MG63 (cell line): ENCODE data around the gene CREG2. TPM values are rescaled to one million over a fixed set of nuclear protein-coding genes. Genes with fewer than 3 reads are reported as not detected.
"Not testable (repeated sequence)": the region's sequence is repeated elsewhere in the genome, so short reads cannot be mapped to it uniquely, and the experiment has no call there.

Source experiments
- DNase-seq: peaks from one replicate; pipeline ENCODE4 v3.0.0-alpha.2; 2020
- H3K27me3 ChIP-seq: fragments of 250-450 bp; sonication (Bioruptor Pico); 2 replicates; pipeline ENCODE4 v1.5.1; 2020; ENCODE audit warnings: mild to moderate bottlenecking, moderate library complexity
- H3K36me3 ChIP-seq: fragments of 250-450 bp; sonication (Bioruptor Pico); 2 replicates; pipeline ENCODE4 v1.5.1; 2020; ENCODE audit warnings: mild to moderate bottlenecking, moderate library complexity
- H3K4me3 ChIP-seq: fragments of 250-450 bp; sonication (Bioruptor Pico); 2 replicates; pipeline ENCODE4 v1.5.1; 2020; ENCODE audit warnings: mild to moderate bottlenecking, moderate library complexity
- H3K9me3 ChIP-seq: fragments of 250-450 bp; sonication (Bioruptor Pico); 2 replicates; pipeline ENCODE4 v1.5.1; 2020; ENCODE audit warnings: mild to moderate bottlenecking, moderate library complexity
- total RNA-seq: library from RNA; depleted of rRNA; stranded (reverse); fragments of >200 nt; shearing (Covaris generic); gene quantifications from 2 replicates; pipeline ENCODE4 v1.2.3, GENCODE V29; 2014; ENCODE audit warnings: low replicate concordance

CREG2 gene
- total RNA-seq, 1 experiment from 2014 or later: not detected

GRCh38 chr2:101341901-101342624, 45.2 kb downstream of the CREG2 start:
- Histone ChIP-seq H3K9me3 (no peaks in the 10 kb centered on the region), H3K27me3 (no peaks in the 10 kb centered on the region), H3K36me3 (no peaks in the 10 kb centered on the region), H3K4me3 (no peak overlapping the region)
- DNase-seq: peak; percentile 61

- no peak for DNase-seq
- Histone ChIP-seq H3K27me3 (no peaks in the 10 kb centered on the region), H3K4me3 (no peak overlapping the region), H3K9me3 (no peaks in the 10 kb centered on the region), H3K36me3 (no peaks in the 10 kb centered on the region)
These were observed 45.9 kb downstream of the CREG2 start for GRCh38 chr2:101341421-101341820.

- H3K36me3 ChIP-seq: no peaks in the 10 kb centered on the region
- H3K4me3 ChIP-seq: no peak overlapping the region
- no peak for DNase-seq
- H3K9me3 ChIP-seq: no peaks in the 10 kb centered on the region
- H3K27me3 ChIP-seq: no peaks in the 10 kb centered on the region
These were observed 47.2 kb downstream of the CREG2 start for GRCh38 chr2:101340141-101340551.

GRCh38 chr2:101339266-101339880, 47.9 kb downstream of the CREG2 start:
- no peak for DNase-seq
- no peaks in the 10 kb centered on the region for H3K9me3 ChIP-seq
- no peaks in the 10 kb centered on the region for H3K36me3 ChIP-seq
- H3K4me3 ChIP-seq: no peak overlapping the region
- no peaks in the 10 kb centered on the region for H3K27me3 ChIP-seq

- Histone ChIP-seq H3K36me3 (no peaks in the 10 kb centered on the region), H3K4me3 (no peak overlapping the region), H3K27me3 (no peaks in the 10 kb centered on the region), H3K9me3 (no peaks in the 10 kb centered on the region)
- no peak for DNase-seq
These were observed 49.4 kb downstream of the CREG2 start for GRCh38 chr2:101337877-101338276.

- no peak for DNase-seq
- H3K4me3 ChIP-seq: no peak overlapping the region
- no peaks in the 10 kb centered on the region for H3K9me3 ChIP-seq
- H3K27me3 ChIP-seq: no peaks in the 10 kb centered on the region
- H3K36me3 ChIP-seq: no peaks in the 10 kb centered on the region
These were observed 54.2 kb downstream of the CREG2 start for GRCh38 chr2:101332885-101333766.

GRCh38 chr2:101331202-101331601, 56.1 kb downstream of the CREG2 start:
- DNase-seq: no peak
- H3K36me3 ChIP-seq: no peaks in the 10 kb centered on the region
- no peak overlapping the region for H3K4me3 ChIP-seq
- no peaks in the 10 kb centered on the region for H3K27me3 ChIP-seq
- H3K9me3 ChIP-seq: no peaks in the 10 kb centered on the region; the same call in 1 of the 2 replicates

- no peak for DNase-seq
- H3K9me3 ChIP-seq: peaks cover 7% of the 10 kb centered on the region
- no peaks in the 10 kb centered on the region for H3K27me3 ChIP-seq
- no peak overlapping the region for H3K4me3 ChIP-seq
- H3K36me3 ChIP-seq: no peaks in the 10 kb centered on the region
These were observed 56.9 kb downstream of the CREG2 start for GRCh38 chr2:101330253-101330933.

- Histone ChIP-seq H3K4me3 (no peak overlapping the region), H3K36me3 (no peaks in the 10 kb centered on the region), H3K27me3 (no peaks in the 10 kb centered on the region), H3K9me3 (peaks cover 13% of the 10 kb centered on the region)
- no peak for DNase-seq
These were observed 58.3 kb downstream of the CREG2 start for GRCh38 chr2:101329026-101329425.

GRCh38 chr2:101328474-101329007, 58.8 kb downstream of the CREG2 start:
- Histone ChIP-seq H3K36me3 (no peaks in the 10 kb centered on the region), H3K9me3 (peaks cover 13% of the 10 kb centered on the region), H3K4me3 (no peak overlapping the region), H3K27me3 (no peaks in the 10 kb centered on the region)
- no peak for DNase-seq

- peaks cover 13% of the 10 kb centered on the region for H3K9me3 ChIP-seq
- no peaks in the 10 kb centered on the region for H3K36me3 ChIP-seq
- no peak overlapping the region for H3K4me3 ChIP-seq
- DNase-seq: no peak
- H3K27me3 ChIP-seq: no peaks in the 10 kb centered on the region
These were observed 59.4 kb downstream of the CREG2 start for GRCh38 chr2:101327863-101328394.

GRCh38 chr2:101325425-101325824, 61.9 kb downstream of the CREG2 start:
- Histone ChIP-seq H3K9me3 (peaks cover 13% of the 10 kb centered on the region), H3K4me3 (no peak overlapping the region), H3K36me3 (no peaks in the 10 kb centered on the region), H3K27me3 (no peaks in the 10 kb centered on the region; the same call in 1 of the 2 replicates)
- DNase-seq: no peak

- not testable (repeated sequence) for DNase-seq, H3K9me3 ChIP-seq, H3K36me3 ChIP-seq, H3K27me3 ChIP-seq, H3K4me3 ChIP-seq
These were observed 70.7 kb downstream of the CREG2 start for GRCh38 chr2:101316568-101316967.

GRCh38 chr2:101311696-101312017, 75.6 kb downstream of the CREG2 start:
- Histone ChIP-seq H3K27me3 (no peaks in the 10 kb centered on the region), H3K4me3 (no peak overlapping the region), H3K36me3 (peaks cover under 1% of the 10 kb centered on the region; the same call in 1 of the 2 replicates), H3K9me3 (no peaks in the 10 kb centered on the region)
- DNase-seq: no peak

- peaks cover 7% of the 10 kb centered on the region for H3K36me3 ChIP-seq
- no peaks in the 10 kb centered on the region for H3K9me3 ChIP-seq
- no peak overlapping the region for H3K4me3 ChIP-seq
- DNase-seq: no peak
- H3K27me3 ChIP-seq: no peaks in the 10 kb centered on the region
These were observed 76.2 kb downstream of the CREG2 start for GRCh38 chr2:101310834-101311695.
